GM23338 (cell line): ENCODE data around the gene GSTM1. TPM values are rescaled to one million over a fixed set of nuclear protein-coding genes. Genes with fewer than 3 reads are reported as not detected.
A peak's percentile ranks its signal among the peaks of the same experiment; 100 is the strongest.

ENCODE experiments used
- ATAC-seq: fragments of 200-7000 bp; cut with Tn5 transposase; 3 replicates; pipeline ENCODE4 v1.9.1; 2020
- DNase-seq: peaks from one replicate; pipeline ENCODE4 v3.0.0-alpha.2; 2015; ENCODE audit warnings: low spot score
- H2AFZ ChIP-seq: fragments of 200-600 bp; sonication (generic); 2 replicates; pipeline ENCODE4 v1.8.0; 2016; ENCODE audit warnings: antibody characterized with exemption, mild to moderate bottlenecking, moderate library complexity
- H3F3A ChIP-seq: fragments of 200-600 bp; sonication (generic); replicated peaks from 2 replicates; pipeline ENCODE4 v1.8.0; 2017; ENCODE audit warnings: antibody characterized with exemption, mixed run types, low read depth
- H3K27ac ChIP-seq: fragments of 200-600 bp; sonication (generic); 2 replicates; pipeline ENCODE4 v1.6.1; 2016; ENCODE audit warnings: low read depth
- H3K27me3 ChIP-seq: fragments of 200-600 bp; sonication (generic); 2 replicates; pipeline ENCODE4 v1.8.0; 2016; ENCODE audit warnings: mild to moderate bottlenecking, mixed run types, moderate library complexity; ENCODE audit not compliant: insufficient read depth
- H3K36me3 ChIP-seq: fragments of 200-600 bp; sonication (generic); 2 replicates; pipeline ENCODE4 v1.8.0; 2016; ENCODE audit warnings: mild to moderate bottlenecking; ENCODE audit not compliant: insufficient read depth
- H3K4me1 ChIP-seq: fragments of 200-600 bp; sonication (generic); 2 replicates; pipeline ENCODE4 v1.8.0; 2016; ENCODE audit warnings: mild to moderate bottlenecking, moderate library complexity; ENCODE audit not compliant: insufficient read depth
- H3K4me2 ChIP-seq: fragments of 200-600 bp; sonication (generic); 2 replicates; pipeline ENCODE4 v1.7.1; 2017; ENCODE audit warnings: mixed run types
- H3K4me3 ChIP-seq: fragments of 200-600 bp; sonication (generic); 2 replicates; pipeline ENCODE4 v1.6.1; 2016; ENCODE audit warnings: mixed run types
- H3K79me2 ChIP-seq: fragments of 200-600 bp; sonication (generic); replicated peaks from 2 replicates; pipeline ENCODE4 v1.8.0; 2017; ENCODE audit warnings: mild to moderate bottlenecking; ENCODE audit not compliant: insufficient read depth
- H3K9me2 ChIP-seq: fragments of 200-600 bp; sonication (generic); 2 replicates; pipeline ENCODE4 v1.8.0; 2017; ENCODE audit not compliant: insufficient read depth
- H4K20me1 ChIP-seq: fragments of 200-600 bp; sonication (generic); replicated peaks from 2 replicates; pipeline ENCODE4 v1.8.0; 2017; ENCODE audit warnings: mild to moderate bottlenecking; ENCODE audit not compliant: insufficient read depth
- H3K27ac Mint-ChIP-seq: 2 replicates; pipeline ENCODE4 v1.8.0; 2020; ENCODE audit warnings: inconsistent platforms, mild to moderate bottlenecking, moderate library complexity, mixed read lengths
- H3K27me3 Mint-ChIP-seq: 3 replicates; pipeline ENCODE4 v1.8.0; 2022; ENCODE audit warnings: low read depth, mild to moderate bottlenecking, moderate library complexity, mixed read lengths, inconsistent platforms; ENCODE audit not compliant: insufficient read depth, poor library complexity
- H3K36me3 Mint-ChIP-seq: 3 replicates; pipeline ENCODE4 v1.8.0; 2021; ENCODE audit warnings: low read depth, mild to moderate bottlenecking, inconsistent platforms, moderate library complexity, mixed read lengths
- H3K4me1 Mint-ChIP-seq: 3 replicates; pipeline ENCODE4 v1.8.0; 2020; ENCODE audit warnings: mild to moderate bottlenecking, inconsistent platforms, mixed read lengths
- H3K4me3 Mint-ChIP-seq: 3 replicates; pipeline ENCODE4 v1.8.0; 2021; ENCODE audit warnings: moderate library complexity, mild to moderate bottlenecking, inconsistent platforms, mixed read lengths
- H3K9me3 Mint-ChIP-seq: 3 replicates; pipeline ENCODE4 v1.8.0; 2020; ENCODE audit warnings: moderate library complexity, mild to moderate bottlenecking, inconsistent platforms, mixed read lengths
- CREB1 ChIP-seq: fragments of 250-450 bp; sonication (Bioruptor Pico); IDR thresholded peaks from 2 replicates; pipeline ENCODE4 v1.5.0; 2020; ENCODE audit warnings: low read depth, mild to moderate bottlenecking, moderate library complexity
- EZH2phosphoT487 ChIP-seq: fragments of 200-600 bp; sonication (generic); IDR thresholded peaks from one replicate; pipeline ENCODE4 v1.8.1; 2018; ENCODE audit warnings: antibody characterized with exemption; ENCODE audit not compliant: unreplicated experiment
- NANOG ChIP-seq: IDR thresholded peaks from 2 replicates; pipeline ENCODE4 v1.6.1; 2016; ENCODE audit warnings: antibody characterized with exemption, borderline replicate concordance
- POLR2AphosphoS5 ChIP-seq: IDR thresholded peaks from 2 replicates; pipeline ENCODE4 v1.6.1; 2016; ENCODE audit warnings: antibody characterized with exemption, low read depth
- ZNF114 ChIP-seq: fragments of 250-450 bp; sonication (Bioruptor Pico); IDR thresholded peaks from 2 replicates; pipeline ENCODE4 v1.5.0; 2020; ENCODE audit warnings: mild to moderate bottlenecking, moderate library complexity
- ZNF331 ChIP-seq: fragments of 250-450 bp; sonication (Bioruptor Pico); IDR thresholded peaks from 2 replicates; pipeline ENCODE4 v1.5.0; 2020; ENCODE audit warnings: low read depth, mild to moderate bottlenecking, moderate library complexity
- polyA plus RNA-seq: library from polyadenylated mRNA; unstranded; fragments of >200 nt; fragmentation: Nextera tagmentation; extraction: Ambion mirVana; gene quantifications from 2 replicates; pipeline ENCODE4 v1.2.1, GENCODE V29; 2016
- total RNA-seq: library from RNA; depleted of rRNA; stranded (reverse); fragments of >200 nt; shearing (Covaris generic); gene quantifications from 2 replicates; pipeline ENCODE4 v1.2.3, GENCODE V29; 2014
- TF ChIP-seq, protein P1 (sequence below): fragments of 250-450 bp; sonication (Bioruptor Pico); IDR thresholded peaks from 2 replicates; pipeline ENCODE4 v1.5.0; 2020; ENCODE audit warnings: mild to moderate bottlenecking, moderate library complexity
- TF ChIP-seq, protein P2 (sequence below): IDR thresholded peaks from 2 replicates; pipeline ENCODE4 v1.6.1; 2016; ENCODE audit warnings: antibody characterized with exemption

GSTM1 gene
- total and polyA plus RNA-seq, 2 experiments from 2014 or later = not detected

DNA sequence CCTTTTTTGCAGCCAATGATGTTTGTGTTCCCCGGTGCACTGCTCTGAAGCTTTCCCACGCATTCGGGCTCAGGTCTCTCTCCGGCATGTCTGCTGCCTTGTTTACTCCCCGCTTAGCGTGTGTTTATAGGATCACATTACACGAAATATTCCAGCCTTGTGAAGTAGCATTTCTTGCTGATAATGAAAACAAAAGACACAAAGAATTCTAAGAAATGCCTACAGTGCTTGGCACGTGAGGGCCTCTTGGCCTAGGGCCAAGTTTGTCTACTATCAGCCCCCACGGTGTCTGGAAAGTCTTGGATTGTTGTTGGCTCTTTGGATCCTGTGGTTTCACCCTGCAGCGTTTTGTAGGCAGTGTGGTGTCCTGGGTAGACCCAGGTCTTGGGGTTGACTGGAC lies 42.9 kb upstream of the GSTM1 start (continued):
- TF ChIP-seq, protein P1, sequence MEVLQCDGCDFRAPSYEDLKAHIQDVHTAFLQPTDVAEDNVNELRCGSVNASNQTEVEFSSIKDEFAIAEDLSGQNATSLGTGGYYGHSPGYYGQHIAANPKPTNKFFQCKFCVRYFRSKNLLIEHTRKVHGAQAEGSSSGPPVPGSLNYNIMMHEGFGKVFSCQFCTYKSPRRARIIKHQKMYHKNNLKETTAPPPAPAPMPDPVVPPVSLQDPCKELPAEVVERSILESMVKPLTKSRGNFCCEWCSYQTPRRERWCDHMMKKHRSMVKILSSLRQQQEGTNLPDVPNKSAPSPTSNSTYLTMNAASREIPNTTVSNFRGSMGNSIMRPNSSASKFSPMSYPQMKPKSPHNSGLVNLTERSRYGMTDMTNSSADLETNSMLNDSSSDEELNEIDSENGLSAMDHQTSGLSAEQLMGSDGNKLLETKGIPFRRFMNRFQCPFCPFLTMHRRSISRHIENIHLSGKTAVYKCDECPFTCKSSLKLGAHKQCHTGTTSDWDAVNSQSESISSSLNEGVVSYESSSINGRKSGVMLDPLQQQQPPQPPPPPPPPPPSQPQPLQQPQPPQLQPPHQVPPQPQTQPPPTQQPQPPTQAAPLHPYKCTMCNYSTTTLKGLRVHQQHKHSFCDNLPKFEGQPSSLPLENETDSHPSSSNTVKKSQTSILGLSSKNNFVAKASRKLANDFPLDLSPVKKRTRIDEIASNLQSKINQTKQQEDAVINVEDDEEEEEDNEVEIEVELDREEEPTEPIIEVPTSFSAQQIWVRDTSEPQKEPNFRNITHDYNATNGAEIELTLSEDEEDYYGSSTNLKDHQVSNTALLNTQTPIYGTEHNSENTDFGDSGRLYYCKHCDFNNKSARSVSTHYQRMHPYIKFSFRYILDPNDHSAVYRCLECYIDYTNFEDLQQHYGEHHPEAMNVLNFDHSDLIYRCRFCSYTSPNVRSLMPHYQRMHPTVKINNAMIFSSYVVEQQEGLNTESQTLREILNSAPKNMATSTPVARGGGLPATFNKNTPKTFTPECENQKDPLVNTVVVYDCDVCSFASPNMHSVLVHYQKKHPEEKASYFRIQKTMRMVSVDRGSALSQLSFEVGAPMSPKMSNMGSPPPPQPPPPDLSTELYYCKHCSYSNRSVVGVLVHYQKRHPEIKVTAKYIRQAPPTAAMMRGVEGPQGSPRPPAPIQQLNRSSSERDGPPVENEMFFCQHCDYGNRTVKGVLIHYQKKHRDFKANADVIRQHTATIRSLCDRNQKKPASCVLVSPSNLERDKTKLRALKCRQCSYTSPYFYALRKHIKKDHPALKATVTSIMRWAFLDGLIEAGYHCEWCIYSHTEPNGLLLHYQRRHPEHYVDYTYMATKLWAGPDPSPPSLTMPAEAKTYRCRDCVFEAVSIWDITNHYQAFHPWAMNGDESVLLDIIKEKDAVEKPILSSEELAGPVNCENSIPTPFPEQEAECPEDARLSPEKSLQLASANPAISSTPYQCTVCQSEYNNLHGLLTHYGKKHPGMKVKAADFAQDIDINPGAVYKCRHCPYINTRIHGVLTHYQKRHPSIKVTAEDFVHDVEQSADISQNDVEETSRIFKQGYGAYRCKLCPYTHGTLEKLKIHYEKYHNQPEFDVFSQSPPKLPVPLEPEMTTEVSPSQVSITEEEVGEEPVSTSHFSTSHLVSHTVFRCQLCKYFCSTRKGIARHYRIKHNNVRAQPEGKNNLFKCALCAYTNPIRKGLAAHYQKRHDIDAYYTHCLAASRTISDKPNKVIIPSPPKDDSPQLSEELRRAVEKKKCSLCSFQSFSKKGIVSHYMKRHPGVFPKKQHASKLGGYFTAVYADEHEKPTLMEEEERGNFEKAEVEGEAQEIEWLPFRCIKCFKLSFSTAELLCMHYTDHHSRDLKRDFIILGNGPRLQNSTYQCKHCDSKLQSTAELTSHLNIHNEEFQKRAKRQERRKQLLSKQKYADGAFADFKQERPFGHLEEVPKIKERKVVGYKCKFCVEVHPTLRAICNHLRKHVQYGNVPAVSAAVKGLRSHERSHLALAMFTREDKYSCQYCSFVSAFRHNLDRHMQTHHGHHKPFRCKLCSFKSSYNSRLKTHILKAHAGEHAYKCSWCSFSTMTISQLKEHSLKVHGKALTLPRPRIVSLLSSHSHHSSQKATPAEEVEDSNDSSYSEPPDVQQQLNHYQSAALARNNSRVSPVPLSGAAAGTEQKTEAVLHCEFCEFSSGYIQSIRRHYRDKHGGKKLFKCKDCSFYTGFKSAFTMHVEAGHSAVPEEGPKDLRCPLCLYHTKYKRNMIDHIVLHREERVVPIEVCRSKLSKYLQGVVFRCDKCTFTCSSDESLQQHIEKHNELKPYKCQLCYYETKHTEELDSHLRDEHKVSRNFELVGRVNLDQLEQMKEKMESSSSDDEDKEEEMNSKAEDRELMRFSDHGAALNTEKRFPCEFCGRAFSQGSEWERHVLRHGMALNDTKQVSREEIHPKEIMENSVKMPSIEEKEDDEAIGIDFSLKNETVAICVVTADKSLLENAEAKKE (CRISPR knock-in tag) = no peak
- TF ChIP-seq ZNF331 (CRISPR knock-in tag) (no peak), CREB1 (CRISPR knock-in tag) (no peak)

DNA sequence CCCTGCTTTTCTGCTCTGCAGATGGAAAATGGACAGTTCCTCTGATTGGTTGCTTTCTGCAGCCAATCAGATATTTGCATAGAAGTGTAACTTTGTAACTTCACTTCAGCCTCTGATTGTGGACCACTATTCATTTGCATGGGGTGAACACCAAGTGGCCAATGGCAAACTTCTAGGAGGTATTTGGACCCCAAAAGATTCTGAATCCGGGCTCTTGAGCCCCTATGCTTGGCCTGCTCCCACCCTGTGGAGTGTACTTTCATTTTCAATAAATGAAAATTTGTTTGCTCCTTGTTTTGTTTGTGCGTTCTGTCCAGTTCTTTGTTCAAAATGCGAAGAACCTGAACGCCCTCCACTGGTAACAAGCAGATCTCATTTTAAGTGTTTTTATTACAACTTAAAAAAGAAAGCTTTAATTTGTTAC lies 38.1 kb upstream of the GSTM1 start:
- H3K4me2 ChIP-seq = no peak overlapping the region
- no peak for ATAC-seq
- H3F3A ChIP-seq = no peaks in the 10 kb centered on the region
- no peaks in the 10 kb centered on the region for H3K4me1 ChIP-seq
- H3K27ac ChIP-seq = no peak overlapping the region
- Mint-ChIP-seq H3K27ac (no peak overlapping the region), H3K27me3 (peaks cover 2% of the 10 kb centered on the region), H3K4me3 (no peak overlapping the region), H3K9me3 (no peaks in the 10 kb centered on the region), H3K4me1 (peaks cover under 1% of the 10 kb centered on the region; the same call in 2 of the 3 replicates), H3K36me3 (no peaks in the 10 kb centered on the region)
- no peaks in the 10 kb centered on the region for H3K79me2 ChIP-seq
- no peaks in the 10 kb centered on the region for H3K36me3 ChIP-seq
- DNase-seq = no peak
- 0 out of 2 replicates have a peak overlapping the region, but pooled peaks have one; percentile 20 for H2AFZ ChIP-seq
- H3K27me3 ChIP-seq = peaks cover 11% of the 10 kb centered on the region
- H4K20me1 ChIP-seq = no peaks in the 10 kb centered on the region
- H3K9me2 ChIP-seq = no peaks in the 10 kb centered on the region
- no peak for TF ChIP-seq CREB1 (CRISPR knock-in tag)
- no peak overlapping the region for H3K4me3 ChIP-seq

DNA sequence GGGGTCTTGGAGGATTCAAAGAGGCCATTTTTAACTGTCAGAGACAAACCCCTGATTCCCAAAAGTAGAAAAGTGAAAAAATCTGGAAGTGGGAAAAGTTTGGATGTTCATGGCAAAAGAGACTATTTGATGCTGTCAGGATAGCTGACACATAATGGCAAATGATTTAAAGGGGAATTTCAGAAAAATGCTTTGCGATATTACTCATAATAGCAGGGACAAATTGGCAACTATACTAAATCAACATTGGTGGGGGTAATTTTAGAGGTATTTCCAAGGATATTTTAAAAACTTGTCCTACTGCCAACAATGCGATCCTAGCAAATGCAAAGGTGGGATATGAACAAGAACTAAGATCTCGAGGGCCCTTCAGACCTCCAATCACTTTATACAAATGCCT lies 37.0 kb upstream of the GSTM1 start:
- no peaks in the 10 kb centered on the region for H3K9me3 Mint-ChIP-seq
- no peak overlapping the region for H3K27ac ChIP-seq
- H3K4me3 ChIP-seq = no peak overlapping the region
- H3K27me3 Mint-ChIP-seq = peaks cover 2% of the 10 kb centered on the region
- ATAC-seq (no peak), DNase-seq (no peak)
- peaks cover 10% of the 10 kb centered on the region; the same call in 1 of the 2 replicates for H3K4me1 ChIP-seq
- peaks cover 6% of the 10 kb centered on the region for H3F3A ChIP-seq
- no peaks in the 10 kb centered on the region for H3K36me3 ChIP-seq
- peaks cover 18% of the 10 kb centered on the region for H3K27me3 ChIP-seq
- no peak overlapping the region for H3K4me2 ChIP-seq
- H3K4me1 Mint-ChIP-seq = peaks cover 9% of the 10 kb centered on the region
- H3K36me3 Mint-ChIP-seq = no peaks in the 10 kb centered on the region
- no peak overlapping the region for H2AFZ ChIP-seq
- no peaks in the 10 kb centered on the region; the same call in 1 of the 2 replicates for H4K20me1 ChIP-seq
- no peaks in the 10 kb centered on the region for H3K9me2 ChIP-seq
- no peak overlapping the region for H3K27ac Mint-ChIP-seq
- no peaks in the 10 kb centered on the region for H3K79me2 ChIP-seq
- no peak overlapping the region for H3K4me3 Mint-ChIP-seq
- TF ChIP-seq, protein P2, sequence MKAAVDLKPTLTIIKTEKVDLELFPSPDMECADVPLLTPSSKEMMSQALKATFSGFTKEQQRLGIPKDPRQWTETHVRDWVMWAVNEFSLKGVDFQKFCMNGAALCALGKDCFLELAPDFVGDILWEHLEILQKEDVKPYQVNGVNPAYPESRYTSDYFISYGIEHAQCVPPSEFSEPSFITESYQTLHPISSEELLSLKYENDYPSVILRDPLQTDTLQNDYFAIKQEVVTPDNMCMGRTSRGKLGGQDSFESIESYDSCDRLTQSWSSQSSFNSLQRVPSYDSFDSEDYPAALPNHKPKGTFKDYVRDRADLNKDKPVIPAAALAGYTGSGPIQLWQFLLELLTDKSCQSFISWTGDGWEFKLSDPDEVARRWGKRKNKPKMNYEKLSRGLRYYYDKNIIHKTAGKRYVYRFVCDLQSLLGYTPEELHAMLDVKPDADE = no peak
- TF ChIP-seq EZH2phosphoT487 (no peak), POLR2AphosphoS5 (no peak), NANOG (no peak), ZNF114 (no peak)
